Endothelial cell of umbilical vein (primary cell): ENCODE data around the gene HBZ. TPM values are rescaled to one million over a fixed set of nuclear protein-coding genes. Genes with fewer than 3 reads are reported as not detected.

ENCODE experiments used
- BruUV-seq: library from RNA; stranded (reverse); fragments of 400-500 nt; replicated peaks from 2 replicates; lab custom pipeline; 2021; lab: Mats Ljungman, UMichigan
- CTCF ChIA-PET: fragments of 300-600, 350-600 bp; sonication (Branson Sonifier 250); formaldehyde crosslinking; loops from one replicate; lab custom pipeline; 2021; ENCODE audit warnings: antibody characterized with exemption, inconsistent platforms; lab: Charles Lee
- POLR2A ChIA-PET: fragments of 300-600, 350-600 bp; sonication (Branson Sonifier 250); formaldehyde crosslinking; loops from one replicate; lab custom pipeline; 2021; ENCODE audit warnings: antibody characterized with exemption, inconsistent platforms; lab: Charles Lee
- DNase-seq: peaks from one replicate; pipeline ENCODE4 v3.0.0-alpha.2; 2011; ENCODE audit warnings: low read depth, low spot score
- FAIRE-seq: peaks from 2 replicates; lab custom pipeline; 2011; peaks lifted over from hg19 to GRCh38; lab: Jason Lieb, UNC
- H2AFZ ChIP-seq: 2 replicates; pipeline ENCODE4 v1.6.0; 2012; ENCODE audit warnings: low read depth, low read length, control low read depth, inconsistent platforms
- H3K27ac ChIP-seq: 2 replicates; pipeline ENCODE4 v1.5.1; 2011; ENCODE audit warnings: low read depth, mild to moderate bottlenecking, control low read depth, low read length, moderate library complexity; ENCODE audit not compliant: insufficient read depth
- H3K27me3 ChIP-seq, 2 experiments: 2 replicates each; pipeline versions ENCODE4 v1.6.0 to v1.6.1; 2011; ENCODE audit warnings: low read length in 2 of 2, mixed read lengths in 1 of 2; ENCODE audit not compliant: control insufficient read depth in 2 of 2, insufficient read depth in 2 of 2
- H3K36me3 ChIP-seq, 2 experiments: 2 replicates in 1 of 2; 3 replicates in 1 of 2; pipeline ENCODE4 v1.5.1; 2011; ENCODE audit warnings: low read length in 2 of 2, mild to moderate bottlenecking in 1 of 2, moderate library complexity in 1 of 2; ENCODE audit not compliant: control insufficient read depth in 2 of 2, insufficient read depth in 2 of 2; ENCODE audit errors: extremely low read depth in 1 of 2
- H3K4me1 ChIP-seq: 3 replicates; pipeline ENCODE4 v1.5.1; 2011; ENCODE audit warnings: mild to moderate bottlenecking, low read length; ENCODE audit not compliant: control insufficient read depth, insufficient read depth; ENCODE audit errors: extremely low read depth
- H3K4me2 ChIP-seq: 2 replicates; pipeline ENCODE4 v1.6.1; 2011; ENCODE audit warnings: low read length, control low read depth, mixed read lengths; ENCODE audit not compliant: insufficient read depth
- H3K4me3 ChIP-seq, 3 experiments: fragments of 200-600 bp in 1 of 3; sonication (generic), shearing (Covaris generic) in 1 of 3; replicated peaks in 1 of 3; 2 replicates each; pipeline ENCODE4 v1.5.1; 2011 to 2016; ENCODE audit warnings: control low read depth in 3 of 3, low read length in 3 of 3, mild to moderate bottlenecking in 2 of 3, inconsistent platforms in 1 of 3, low read depth in 1 of 3, moderate library complexity in 1 of 3; ENCODE audit not compliant: insufficient read depth in 1 of 3
- H3K79me2 ChIP-seq: 2 replicates; pipeline ENCODE4 v1.6.0; 2012; ENCODE audit warnings: low read length, inconsistent platforms; ENCODE audit not compliant: control insufficient read depth, insufficient read depth
- H3K9ac ChIP-seq: replicated peaks from 2 replicates; pipeline ENCODE3; 2011; ENCODE audit warnings: low read length, control low read depth; ENCODE audit not compliant: insufficient read depth; ENCODE audit errors: extremely low read depth
- H3K9me1 ChIP-seq: replicated peaks from 3 replicates; pipeline ENCODE4 v1.6.0; 2011; ENCODE audit warnings: mild to moderate bottlenecking, low read length; ENCODE audit not compliant: control insufficient read depth, insufficient read depth; ENCODE audit errors: extremely low read depth
- H3K9me3 ChIP-seq: replicated peaks from 2 replicates; pipeline ENCODE4 v1.5.1; 2012; ENCODE audit warnings: low read length, inconsistent platforms; ENCODE audit not compliant: control insufficient read depth, insufficient read depth
- H4K20me1 ChIP-seq: replicated peaks from 2 replicates; pipeline ENCODE3; 2011; ENCODE audit warnings: mild to moderate bottlenecking, low read length; ENCODE audit not compliant: control insufficient read depth, insufficient read depth; ENCODE audit errors: extremely low read depth
- EZH2 ChIP-seq: IDR thresholded peaks from 2 replicates; pipeline ENCODE4 v1.6.1; 2012; ENCODE audit warnings: borderline replicate concordance, low read depth, mild to moderate bottlenecking, moderate library complexity, low read length, inconsistent platforms; ENCODE audit not compliant: severe bottlenecking
- FOS ChIP-seq: IDR thresholded peaks from 2 replicates; pipeline ENCODE4 v1.6.1; 2011; ENCODE audit warnings: mild to moderate bottlenecking, low read length, moderate library complexity, borderline replicate concordance; ENCODE audit not compliant: insufficient read depth
- GATA2 ChIP-seq: IDR thresholded peaks from 2 replicates; pipeline ENCODE4 v1.7.0; 2011; ENCODE audit warnings: low read depth, mild to moderate bottlenecking, moderate library complexity, mixed read lengths, low read length; ENCODE audit not compliant: insufficient read length, insufficient read depth
- JUN ChIP-seq: IDR thresholded peaks from 2 replicates; pipeline ENCODE4 v1.6.1; 2011; ENCODE audit warnings: borderline replicate concordance, low read depth; ENCODE audit not compliant: insufficient read length, insufficient read depth
- MYC ChIP-seq: IDR thresholded peaks from one replicate; pipeline ENCODE4 v1.6.1; 2011; ENCODE audit warnings: mild to moderate bottlenecking, low read depth, low read length
- POLR2A ChIP-seq: IDR thresholded peaks from 2 replicates; pipeline ENCODE4 v1.6.1; 2012; ENCODE audit warnings: low read depth, mild to moderate bottlenecking, control low read depth, low read length
- POLR2AphosphoS5 ChIP-seq: IDR thresholded peaks from 2 replicates; pipeline ENCODE4 v1.6.1; 2012; ENCODE audit warnings: low read depth, mild to moderate bottlenecking, control low read depth, low read length, moderate library complexity; ENCODE audit not compliant: insufficient read depth
- dilution Hi-C: fragments of 300-500 bp; cut with MboI; formaldehyde crosslinking; loops from one replicate; pipeline ENCODE4 v1.15.0; 2019; ENCODE audit warnings: low sequenced_read_pairs; ENCODE audit not compliant: extremely low pct_ligation_motif_present
- intact Hi-C: fragments of 100-400 bp; cut with micrococcal nuclease; formaldehyde crosslinking; loops from one replicate; pipeline ENCODE4 v1.10.0; 2022
- polyA plus RNA-seq, 4 experiments: library from polyadenylated mRNA; depleted of rRNA in 3 of 4; stranded (reverse) in 3 of 4; unstranded in 1 of 4; fragments of >200 nt; gene quantifications; 2 replicates each; pipeline versions ENCODE4 v1.2.1 to v1.2.3, GENCODE V29; 2011 to 2012; ENCODE audit warnings: missing spikeins in 1 of 4
- total RNA-seq: library from RNA; stranded (reverse); gene quantifications from 2 replicates; pipeline ENCODE4 v1.2.3, GENCODE V29; 2021
- TF ChIP-seq, protein P1 (sequence below): IDR thresholded peaks from 2 replicates; pipeline ENCODE4 v1.6.1; 2011; ENCODE audit not compliant: insufficient read depth, insufficient read length
- TF ChIP-seq, protein P2 (sequence below), 2 donors: IDR thresholded peaks; 1 replicate in 1 of 2; 2 replicates in 1 of 2; pipeline ENCODE4 v1.5.1; 2011; ENCODE audit warnings: low read length in 2 of 2, mild to moderate bottlenecking in 2 of 2, moderate library complexity in 2 of 2, control low read depth in 1 of 2, inconsistent platforms in 1 of 2, low read depth in 1 of 2; ENCODE audit not compliant: insufficient read depth in 1 of 2; ENCODE audit errors: extremely low read depth in 1 of 2

HBZ gene
- total and polyA plus RNA-seq, 2 donors (not counting 3 experiments of a cell fraction or from before 2014, with no cell fraction given), result not detected

DNA sequence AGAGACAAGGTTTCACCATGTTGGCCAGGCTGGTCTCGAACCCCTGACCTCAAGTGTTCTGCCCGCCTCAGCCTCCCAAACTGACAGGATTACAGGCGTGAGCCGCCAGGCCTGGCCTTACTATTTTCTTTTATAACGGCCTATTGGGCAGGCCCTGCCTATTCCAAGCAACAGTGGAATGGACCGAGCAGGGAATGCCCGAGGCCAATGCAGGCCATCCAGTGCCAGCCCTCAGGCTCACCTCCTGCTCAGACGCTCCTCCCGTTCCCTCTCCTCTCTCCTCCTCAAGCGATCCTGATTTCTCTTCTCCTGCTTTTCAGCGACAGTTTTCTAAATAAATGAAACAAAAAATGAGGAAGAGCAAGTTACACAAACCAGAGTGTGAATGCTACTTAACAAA, 40.2 kb downstream of the HBZ start:
- H3K4me1 ChIP-seq, result no peaks in the 10 kb centered on the region
- no peak for TF ChIP-seq JUN
- no peak for TF ChIP-seq EZH2
- TF ChIP-seq, protein P1, sequence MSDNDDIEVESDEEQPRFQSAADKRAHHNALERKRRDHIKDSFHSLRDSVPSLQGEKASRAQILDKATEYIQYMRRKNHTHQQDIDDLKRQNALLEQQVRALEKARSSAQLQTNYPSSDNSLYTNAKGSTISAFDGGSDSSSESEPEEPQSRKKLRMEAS, result no peak
- TF ChIP-seq GATA2, result no peak
- no peak for TF ChIP-seq MYC
- no peak for TF ChIP-seq POLR2A
- TF ChIP-seq POLR2AphosphoS5, result no peak
- TF ChIP-seq FOS, result no peak
- TF ChIP-seq, protein P2, sequence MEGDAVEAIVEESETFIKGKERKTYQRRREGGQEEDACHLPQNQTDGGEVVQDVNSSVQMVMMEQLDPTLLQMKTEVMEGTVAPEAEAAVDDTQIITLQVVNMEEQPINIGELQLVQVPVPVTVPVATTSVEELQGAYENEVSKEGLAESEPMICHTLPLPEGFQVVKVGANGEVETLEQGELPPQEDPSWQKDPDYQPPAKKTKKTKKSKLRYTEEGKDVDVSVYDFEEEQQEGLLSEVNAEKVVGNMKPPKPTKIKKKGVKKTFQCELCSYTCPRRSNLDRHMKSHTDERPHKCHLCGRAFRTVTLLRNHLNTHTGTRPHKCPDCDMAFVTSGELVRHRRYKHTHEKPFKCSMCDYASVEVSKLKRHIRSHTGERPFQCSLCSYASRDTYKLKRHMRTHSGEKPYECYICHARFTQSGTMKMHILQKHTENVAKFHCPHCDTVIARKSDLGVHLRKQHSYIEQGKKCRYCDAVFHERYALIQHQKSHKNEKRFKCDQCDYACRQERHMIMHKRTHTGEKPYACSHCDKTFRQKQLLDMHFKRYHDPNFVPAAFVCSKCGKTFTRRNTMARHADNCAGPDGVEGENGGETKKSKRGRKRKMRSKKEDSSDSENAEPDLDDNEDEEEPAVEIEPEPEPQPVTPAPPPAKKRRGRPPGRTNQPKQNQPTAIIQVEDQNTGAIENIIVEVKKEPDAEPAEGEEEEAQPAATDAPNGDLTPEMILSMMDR (IDR thresholded peaks at IDR 0.05; ENCODE audit: extremely low read depth in 1 of 2, insufficient read depth in 1 of 2, low read depth in 1 of 2, low read length in 2 of 2), result no peak
- H4K20me1 ChIP-seq, result no peaks in the 10 kb centered on the region
- peaks cover 20 to 60% of the 10 kb centered on the region in 2 experiments for H3K36me3 ChIP-seq
- no TSS peak for BruUV-seq
- H3K9ac ChIP-seq, result no peak overlapping the region
- no peaks in the 10 kb centered on the region for H3K9me1 ChIP-seq
- H3K79me2 ChIP-seq, result no peaks in the 10 kb centered on the region
- H3K27me3 ChIP-seq, result no peaks in the 10 kb centered on the region
- intact Hi-C loops, result no loop called here
- H3K4me3 ChIP-seq, result no peak overlapping the region
- ChIA-PET CTCF (interaction anchor here (1.0 kb wide), 1 partner anchor 85 kb away, joined by 3 read pairs; no protein-coding TSS in a partner anchor), POLR2A (no interaction called here)
- H3K27ac ChIP-seq, result no peak overlapping the region
- DNase-seq (no peak), FAIRE-seq (no peak)
- no peak overlapping the region for H3K4me2 ChIP-seq
- H3K9me3 ChIP-seq, result no peaks in the 10 kb centered on the region
- no peak overlapping the region for H2AFZ ChIP-seq
- dilution Hi-C loops, result no loop called here
